HEK293 (cell line): Measurements from ENCODE around the gene KRT13.

Experiments used
- CTCF ChIP-seq: fragments of 450-650 bp; formaldehyde crosslinking; IDR thresholded peaks from 2 replicates; pipeline ENCODE4 v1.5.1; 2016; ENCODE audit warnings: missing biosample characterization, missing genetic modification characterization
- EGR2 ChIP-seq: fragments of 450-650 bp; formaldehyde crosslinking; IDR thresholded peaks from 2 replicates; pipeline ENCODE4 v1.5.1; 2016; ENCODE audit warnings: low read depth, missing biosample characterization, missing genetic modification characterization
- FEZF1 ChIP-seq: fragments of 450-650 bp; formaldehyde crosslinking; IDR thresholded peaks from 2 replicates; pipeline ENCODE4 v1.5.1; 2016; ENCODE audit warnings: missing biosample characterization, missing genetic modification characterization
- GLI4 ChIP-seq: fragments of 450-650 bp; formaldehyde crosslinking; IDR thresholded peaks from 2 replicates; pipeline ENCODE4 v1.5.1; 2016; ENCODE audit warnings: missing biosample characterization, missing genetic modification characterization
- KLF8 ChIP-seq: fragments of 450-650 bp; formaldehyde crosslinking; IDR thresholded peaks from 2 replicates; pipeline ENCODE4 v1.5.1; 2016; ENCODE audit warnings: missing biosample characterization, missing genetic modification characterization
- MYNN ChIP-seq: fragments of 450-650 bp; formaldehyde crosslinking; IDR thresholded peaks from 2 replicates; pipeline ENCODE4 v1.5.1; 2016; ENCODE audit warnings: missing biosample characterization, missing genetic modification characterization, borderline replicate concordance
- PATZ1 ChIP-seq: fragments of 450-650 bp; formaldehyde crosslinking; IDR thresholded peaks from 2 replicates; pipeline ENCODE4 v1.5.1; 2016; ENCODE audit warnings: missing biosample characterization, missing genetic modification characterization
- PRDM1 ChIP-seq: fragments of 450-650 bp; formaldehyde crosslinking; IDR thresholded peaks from 2 replicates; pipeline ENCODE4; 2016; ENCODE audit warnings: missing biosample characterization, missing genetic modification characterization
- SCRT1 ChIP-seq: fragments of 450-650 bp; formaldehyde crosslinking; IDR thresholded peaks from 2 replicates; pipeline ENCODE4 v1.5.1; 2016; ENCODE audit warnings: missing biosample characterization, missing genetic modification characterization, borderline replicate concordance
- SETDB1 ChIP-seq: IDR thresholded peaks from one replicate; pipeline ENCODE4 v1.6.1; 2017; ENCODE audit warnings: mild to moderate bottlenecking, low read length, moderate library complexity, mixed read lengths; ENCODE audit not compliant: insufficient read length
- SP3 ChIP-seq: fragments of 450-650 bp; formaldehyde crosslinking; IDR thresholded peaks from 2 replicates; pipeline ENCODE4 v1.5.1; 2016; ENCODE audit warnings: missing biosample characterization, missing genetic modification characterization
- ZBTB20 ChIP-seq: fragments of 450-650 bp; formaldehyde crosslinking; IDR thresholded peaks from 2 replicates; pipeline ENCODE4 v1.5.1; 2016; ENCODE audit warnings: missing biosample characterization, missing genetic modification characterization
- ZBTB44 ChIP-seq: fragments of 450-650 bp; IDR thresholded peaks from 2 replicates; pipeline ENCODE4 v1.5.1; 2018; ENCODE audit warnings: missing biosample characterization, mild to moderate bottlenecking, missing genetic modification characterization
- ZEB2 ChIP-seq: fragments of 450-650 bp; formaldehyde crosslinking; IDR thresholded peaks from 2 replicates; pipeline ENCODE4 v1.5.1; 2016; ENCODE audit warnings: missing biosample characterization, missing genetic modification characterization
- ZFHX2 ChIP-seq: fragments of 450-650 bp; formaldehyde crosslinking; conservative IDR thresholded peaks from 2 replicates; pipeline ENCODE4 v1.5.1; 2016; ENCODE audit warnings: missing biosample characterization, missing genetic modification characterization
- ZIC2 ChIP-seq: fragments of 450-650 bp; formaldehyde crosslinking; IDR thresholded peaks from 2 replicates; pipeline ENCODE4 v1.5.1; 2016; ENCODE audit warnings: missing biosample characterization, missing genetic modification characterization
- ZNF184 ChIP-seq: fragments of 450-650 bp; IDR thresholded peaks from 2 replicates; pipeline ENCODE4 v1.5.1; 2018; ENCODE audit warnings: missing biosample characterization, mild to moderate bottlenecking, missing genetic modification characterization
- ZNF24 ChIP-seq: fragments of 450-650 bp; formaldehyde crosslinking; IDR thresholded peaks from 2 replicates; pipeline ENCODE4 v1.5.1; 2016; ENCODE audit warnings: missing biosample characterization, missing genetic modification characterization
- ZNF302 ChIP-seq: fragments of 450-650 bp; formaldehyde crosslinking; IDR thresholded peaks from 2 replicates; pipeline ENCODE4 v1.5.1; 2016; ENCODE audit warnings: missing biosample characterization, missing genetic modification characterization, low read depth
- ZNF394 ChIP-seq: fragments of 450-650 bp; formaldehyde crosslinking; IDR thresholded peaks from 2 replicates; pipeline ENCODE4 v1.5.1; 2016; ENCODE audit warnings: missing biosample characterization, missing genetic modification characterization, mild to moderate bottlenecking, moderate library complexity, borderline replicate concordance
- ZNF426 ChIP-seq: fragments of 450-650 bp; formaldehyde crosslinking; IDR thresholded peaks from 2 replicates; pipeline ENCODE4 v1.5.1; 2017; ENCODE audit warnings: missing biosample characterization, missing genetic modification characterization, mild to moderate bottlenecking, inconsistent platforms, moderate library complexity
- ZNF501 ChIP-seq: fragments of 450-650 bp; formaldehyde crosslinking; IDR thresholded peaks from 2 replicates; pipeline ENCODE4 v1.5.1; 2016; ENCODE audit warnings: missing biosample characterization, missing genetic modification characterization
- ZNF544 ChIP-seq: fragments of 450-650 bp; formaldehyde crosslinking; IDR thresholded peaks from 2 replicates; pipeline ENCODE4 v1.5.0; 2017; ENCODE audit warnings: missing biosample characterization, missing genetic modification characterization
- ZNF558 ChIP-seq: fragments of 450-650 bp; formaldehyde crosslinking; IDR thresholded peaks from 2 replicates; pipeline ENCODE4 v1.5.1; 2016; ENCODE audit warnings: missing biosample characterization, missing genetic modification characterization
- ZNF585B ChIP-seq: fragments of 450-650 bp; formaldehyde crosslinking; IDR thresholded peaks from 2 replicates; pipeline ENCODE4 v1.5.1; 2016; ENCODE audit warnings: missing biosample characterization, missing genetic modification characterization
- ZNF660 ChIP-seq: fragments of 450-650 bp; IDR thresholded peaks from 2 replicates; pipeline ENCODE4 v1.5.1; 2018; ENCODE audit warnings: missing biosample characterization, mild to moderate bottlenecking, missing genetic modification characterization
- ZNF707 ChIP-seq: fragments of 450-650 bp; formaldehyde crosslinking; IDR thresholded peaks from 2 replicates; pipeline ENCODE4 v1.5.1; 2016; ENCODE audit warnings: missing biosample characterization, missing genetic modification characterization
- ZNF747 ChIP-seq: fragments of 450-650 bp; formaldehyde crosslinking; IDR thresholded peaks from 2 replicates; pipeline ENCODE4 v1.5.1; 2016; ENCODE audit warnings: missing biosample characterization, missing genetic modification characterization
- ZNF843 ChIP-seq: fragments of 450-650 bp; formaldehyde crosslinking; IDR thresholded peaks from 2 replicates; pipeline ENCODE4 v1.5.1; 2016; ENCODE audit warnings: missing biosample characterization, missing genetic modification characterization
- ZSCAN18 ChIP-seq: fragments of 450-650 bp; formaldehyde crosslinking; IDR thresholded peaks from 2 replicates; pipeline ENCODE4 v1.5.1; 2016; ENCODE audit warnings: missing biosample characterization, missing genetic modification characterization
- ZSCAN23 ChIP-seq: fragments of 450-650 bp; formaldehyde crosslinking; IDR thresholded peaks from 2 replicates; pipeline ENCODE4 v1.5.1; 2016; ENCODE audit warnings: missing biosample characterization, missing genetic modification characterization
- ZXDB ChIP-seq: fragments of 450-650 bp; formaldehyde crosslinking; IDR thresholded peaks from 2 replicates; pipeline ENCODE4 v1.5.1; 2016; ENCODE audit warnings: missing biosample characterization, missing genetic modification characterization
- TF ChIP-seq, protein P1 (sequence below): fragments of 450-650 bp; formaldehyde crosslinking; IDR thresholded peaks from 2 replicates; pipeline ENCODE4 v1.5.1; 2016; ENCODE audit warnings: missing biosample characterization, missing genetic modification characterization
- TF ChIP-seq, protein P2 (sequence below): fragments of 450-650 bp; formaldehyde crosslinking; IDR thresholded peaks from 2 replicates; pipeline ENCODE4 v1.5.1; 2017; ENCODE audit warnings: missing biosample characterization, missing genetic modification characterization

KRT13 gene

DNA sequence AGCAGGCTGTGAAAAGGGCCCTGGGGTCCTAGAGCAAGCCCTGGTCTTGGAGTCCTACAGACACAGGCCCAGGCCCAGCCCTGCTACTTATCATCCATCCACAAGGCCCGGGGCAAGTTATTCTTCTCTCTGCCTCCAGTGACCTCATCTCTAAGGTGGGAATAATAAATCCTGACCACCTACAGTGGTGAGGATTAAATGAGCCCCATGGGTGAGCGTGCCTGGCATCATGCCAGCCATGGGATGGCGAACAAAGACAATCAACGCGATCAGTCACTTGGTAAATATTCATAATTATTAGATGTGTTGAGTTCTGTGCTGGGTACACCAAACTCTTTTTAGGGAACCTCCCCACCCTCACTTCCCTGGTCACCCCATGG, 7.7 kb upstream of the KRT13 start (continued):
- TF ChIP-seq ZNF24 (tag by site-specific recombination) (peak; percentile 82; the same call in 1 of the 2 replicates), ZNF558 (tag by site-specific recombination) (peak; percentile 50; the same call in 1 of the 2 replicates), SP3 (tag by site-specific recombination) (no peak), ZSCAN23 (tag by site-specific recombination) (0 out of 2 replicates have a peak, but pooled peaks have one; percentile 27), ZNF501 (tag by site-specific recombination) (no peak), ZBTB20 (tag by site-specific recombination) (peak; percentile 86), ZNF394 (tag by site-specific recombination) (no peak; the same call in 1 of the 2 replicates), SCRT1 (tag by site-specific recombination) (no peak), SETDB1 (no peak), ZNF585B (tag by site-specific recombination) (no peak), ZNF426 (tag by site-specific recombination) (no peak), ZNF843 (tag by site-specific recombination) (peak; percentile 91), ZIC2 (tag by site-specific recombination) (peak; percentile 95), GLI4 (tag by site-specific recombination) (no peak), ZNF747 (no peak), ZNF707 (tag by site-specific recombination) (no peak), ZNF184 (tag by site-specific recombination) (peak; percentile 78; the same call in 1 of the 2 replicates), MYNN (tag by site-specific recombination) (no peak), ZSCAN18 (tag by site-specific recombination) (no peak), PRDM1 (tag by site-specific recombination) (no peak), ZNF302 (tag by site-specific recombination) (no peak), PATZ1 (peak; percentile 79), ZFHX2 (tag by site-specific recombination) (peak; percentile 66), ZBTB44 (tag by site-specific recombination) (0 out of 2 replicates have a peak, but pooled peaks have one; percentile 13), ZNF660 (peak; percentile 97), ZEB2 (peak; percentile 81), EGR2 (tag by site-specific recombination) (peak; percentile 60; the same call in 1 of the 2 replicates), KLF8 (tag by site-specific recombination) (peak; percentile 59; the same call in 1 of the 2 replicates), FEZF1 (peak; percentile 84), CTCF (no peak), ZNF544 (tag by site-specific recombination) (no peak), ZXDB (tag by site-specific recombination) (no peak)
- TF ChIP-seq, protein P1, sequence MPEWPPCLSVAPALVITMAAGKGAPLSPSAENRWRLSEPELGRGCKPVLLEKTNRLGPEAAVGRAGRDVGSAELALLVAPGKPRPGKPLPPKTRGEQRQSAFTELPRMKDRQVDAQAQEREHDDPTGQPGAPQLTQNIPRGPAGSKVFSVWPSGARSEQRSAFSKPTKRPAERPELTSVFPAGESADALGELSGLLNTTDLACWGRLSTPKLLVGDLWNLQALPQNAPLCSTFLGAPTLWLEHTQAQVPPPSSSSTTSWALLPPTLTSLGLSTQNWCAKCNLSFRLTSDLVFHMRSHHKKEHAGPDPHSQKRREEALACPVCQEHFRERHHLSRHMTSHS (tag by site-specific recombination), result peak; percentile 79
- TF ChIP-seq, protein P2, sequence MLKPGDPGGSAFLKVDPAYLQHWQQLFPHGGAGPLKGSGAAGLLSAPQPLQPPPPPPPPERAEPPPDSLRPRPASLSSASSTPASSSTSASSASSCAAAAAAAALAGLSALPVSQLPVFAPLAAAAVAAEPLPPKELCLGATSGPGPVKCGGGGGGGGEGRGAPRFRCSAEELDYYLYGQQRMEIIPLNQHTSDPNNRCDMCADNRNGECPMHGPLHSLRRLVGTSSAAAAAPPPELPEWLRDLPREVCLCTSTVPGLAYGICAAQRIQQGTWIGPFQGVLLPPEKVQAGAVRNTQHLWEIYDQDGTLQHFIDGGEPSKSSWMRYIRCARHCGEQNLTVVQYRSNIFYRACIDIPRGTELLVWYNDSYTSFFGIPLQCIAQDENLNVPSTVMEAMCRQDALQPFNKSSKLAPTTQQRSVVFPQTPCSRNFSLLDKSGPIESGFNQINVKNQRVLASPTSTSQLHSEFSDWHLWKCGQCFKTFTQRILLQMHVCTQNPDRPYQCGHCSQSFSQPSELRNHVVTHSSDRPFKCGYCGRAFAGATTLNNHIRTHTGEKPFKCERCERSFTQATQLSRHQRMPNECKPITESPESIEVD, result peak; percentile 68
